MM.1S (cell line): ENCODE data around the gene MTREX.
A peak's percentile ranks its signal among the peaks of the same experiment; 100 is the strongest.

ENCODE experiments used
- DNase-seq: peaks from one replicate; pipeline ENCODE4 v3.0.0-alpha.2; 2015
- H2AFZ ChIP-seq: fragments of 300-600 bp; sonication (generic); 2 replicates; pipeline ENCODE4 v1.6.0; 2016; ENCODE audit warnings: antibody characterized with exemption, low read length
- H3F3A ChIP-seq: fragments of 300-600 bp; sonication (generic); 2 replicates; pipeline ENCODE4 v1.6.1; 2016; ENCODE audit warnings: mild to moderate bottlenecking, antibody characterized with exemption, low read length, moderate library complexity, mixed read lengths; ENCODE audit not compliant: insufficient read depth
- H3K27ac ChIP-seq: fragments of 300-600 bp; sonication (generic); 2 replicates; pipeline ENCODE4 v1.5.1; 2016; ENCODE audit warnings: mild to moderate bottlenecking, low read length
- H3K27me3 ChIP-seq: fragments of 300-600 bp; sonication (generic); replicated peaks from 2 replicates; pipeline ENCODE4 v1.6.0; 2016; ENCODE audit warnings: low read length; ENCODE audit not compliant: insufficient read depth
- H3K36me3 ChIP-seq: fragments of 300-600 bp; sonication (generic); replicated peaks from 2 replicates; pipeline ENCODE4 v1.6.1; 2016; ENCODE audit warnings: mild to moderate bottlenecking, low read length, mixed read lengths; ENCODE audit not compliant: insufficient read depth
- H3K4me1 ChIP-seq: fragments of 300-600 bp; sonication (generic); 2 replicates; pipeline ENCODE4 v1.6.1; 2016; ENCODE audit warnings: low read length, mixed read lengths
- H3K4me2 ChIP-seq: fragments of 300-600 bp; sonication (generic); 2 replicates; pipeline ENCODE4 v1.6.0; 2016; ENCODE audit warnings: low read depth, low read length
- H3K4me3 ChIP-seq: fragments of 300-600 bp; sonication (generic); 2 replicates; pipeline ENCODE4 v1.5.1; 2016; ENCODE audit warnings: low read length, mixed read lengths
- H3K79me2 ChIP-seq: fragments of 300-600 bp; sonication (generic); 2 replicates; pipeline ENCODE4 v1.6.1; 2016; ENCODE audit warnings: mixed run types, low read length, mixed read lengths
- H3K9ac ChIP-seq: fragments of 300-600 bp; sonication (generic); 2 replicates; pipeline ENCODE4 v1.6.1; 2016; ENCODE audit warnings: low read length, mixed read lengths
- H3K9me2 ChIP-seq: fragments of 300-600 bp; sonication (generic); replicated peaks from 2 replicates; pipeline ENCODE4 v1.6.1; 2016; ENCODE audit warnings: mild to moderate bottlenecking, low read length, mixed read lengths; ENCODE audit not compliant: insufficient read depth
- H3K9me3 ChIP-seq: fragments of 300-600 bp; sonication (generic); replicated peaks from 2 replicates; pipeline ENCODE4 v1.6.1; 2016; ENCODE audit warnings: mild to moderate bottlenecking, low read length, mixed read lengths; ENCODE audit not compliant: insufficient read depth
- H4K20me1 ChIP-seq: fragments of 300-600 bp; sonication (generic); 2 replicates; pipeline ENCODE4 v1.6.1; 2016; ENCODE audit warnings: mild to moderate bottlenecking, low read length, moderate library complexity, mixed read lengths; ENCODE audit not compliant: insufficient read depth
- EZH2 ChIP-seq: fragments of 300-600 bp; sonication (generic); optimal IDR thresholded peaks from 2 replicates; pipeline ENCODE3; 2017; ENCODE audit warnings: low read depth, mild to moderate bottlenecking, antibody characterized with exemption, low read length, mixed read lengths
- EZH2phosphoT487 ChIP-seq: fragments of 300-600 bp; sonication (generic); IDR thresholded peaks from 2 replicates; pipeline ENCODE4 v1.6.1; 2018; ENCODE audit warnings: antibody characterized with exemption, low read length
- TF ChIP-seq, protein P1 (sequence below): fragments of 300-600 bp; sonication (generic); IDR thresholded peaks from 2 replicates; pipeline ENCODE4 v1.5.1; 2016; ENCODE audit warnings: antibody characterized with exemption, low read length, mixed read lengths

The MTREX gene

DNA sequence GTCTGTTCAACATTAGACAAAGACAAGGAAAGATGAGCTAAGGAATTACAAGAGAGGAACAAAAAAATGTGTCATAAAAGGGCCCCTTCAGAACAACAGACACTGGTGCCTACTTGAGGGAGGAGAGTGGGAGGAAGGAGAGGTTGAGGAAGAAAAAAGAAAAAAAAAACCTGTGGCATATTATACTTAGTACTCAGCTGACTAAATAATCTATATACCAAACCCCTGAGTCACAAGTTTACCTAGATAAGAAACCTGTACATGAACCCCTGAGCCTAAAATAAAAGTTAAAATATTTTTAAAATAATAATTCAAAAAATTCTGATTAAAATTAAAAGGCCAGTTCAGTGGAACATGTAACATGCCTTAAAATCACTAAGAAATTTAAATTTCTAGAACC lies 107.3 kb downstream of the MTREX start:
- no peak overlapping the region for H3K27ac ChIP-seq
- no peaks in the 10 kb centered on the region for H3K27me3 ChIP-seq
- peaks cover 6% of the 10 kb centered on the region; the same call in 1 of the 2 replicates for H4K20me1 ChIP-seq
- peaks cover 27% of the 10 kb centered on the region for H3K4me1 ChIP-seq
- no peak overlapping the region for H2AFZ ChIP-seq
- no peak overlapping the region for H3K9ac ChIP-seq
- TF ChIP-seq EZH2, result no peak
- H3K4me3 ChIP-seq, result no peak overlapping the region
- no peaks in the 10 kb centered on the region for H3K9me3 ChIP-seq
- DNase-seq, result no peak
- no peak overlapping the region for H3K4me2 ChIP-seq
- no peaks in the 10 kb centered on the region; the same call in 1 of the 2 replicates for H3K36me3 ChIP-seq
- H3K9me2 ChIP-seq, result no peaks in the 10 kb centered on the region
- no peaks in the 10 kb centered on the region for H3K79me2 ChIP-seq
- H3F3A ChIP-seq, result peaks cover 11% of the 10 kb centered on the region

DNA sequence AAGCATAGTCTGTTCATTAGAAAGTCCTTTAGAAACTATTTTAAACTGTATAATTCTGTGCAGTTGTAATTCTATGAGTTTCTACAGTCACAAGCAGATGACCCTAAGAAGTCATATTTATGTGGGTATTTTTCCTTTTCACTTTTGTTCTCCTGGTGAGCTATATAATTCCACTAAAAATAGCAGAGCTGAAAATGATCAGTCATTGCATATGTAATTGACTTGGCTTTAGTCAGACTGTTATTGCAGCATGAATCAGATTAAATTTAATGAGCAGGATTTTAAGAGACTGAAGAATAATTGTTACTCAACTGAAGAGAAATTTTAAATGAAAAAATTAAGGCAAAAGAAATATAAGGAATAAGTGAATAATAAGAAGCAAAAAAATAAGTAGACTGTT lies 108.5 kb downstream of the MTREX start:
- H3K9me2 ChIP-seq, result no peaks in the 10 kb centered on the region
- H3K79me2 ChIP-seq, result no peaks in the 10 kb centered on the region
- peaks cover 34% of the 10 kb centered on the region for H3K4me1 ChIP-seq
- H3K27ac ChIP-seq, result no peak overlapping the region
- no peaks in the 10 kb centered on the region; the same call in 1 of the 2 replicates for H3K36me3 ChIP-seq
- H4K20me1 ChIP-seq, result peaks cover 6% of the 10 kb centered on the region; the same call in 1 of the 2 replicates
- H2AFZ ChIP-seq, result no peak overlapping the region
- H3F3A ChIP-seq, result peaks cover 22% of the 10 kb centered on the region
- H3K4me2 ChIP-seq, result no peak overlapping the region
- no peak for DNase-seq
- TF ChIP-seq EZH2, result no peak
- TF ChIP-seq, protein P1, sequence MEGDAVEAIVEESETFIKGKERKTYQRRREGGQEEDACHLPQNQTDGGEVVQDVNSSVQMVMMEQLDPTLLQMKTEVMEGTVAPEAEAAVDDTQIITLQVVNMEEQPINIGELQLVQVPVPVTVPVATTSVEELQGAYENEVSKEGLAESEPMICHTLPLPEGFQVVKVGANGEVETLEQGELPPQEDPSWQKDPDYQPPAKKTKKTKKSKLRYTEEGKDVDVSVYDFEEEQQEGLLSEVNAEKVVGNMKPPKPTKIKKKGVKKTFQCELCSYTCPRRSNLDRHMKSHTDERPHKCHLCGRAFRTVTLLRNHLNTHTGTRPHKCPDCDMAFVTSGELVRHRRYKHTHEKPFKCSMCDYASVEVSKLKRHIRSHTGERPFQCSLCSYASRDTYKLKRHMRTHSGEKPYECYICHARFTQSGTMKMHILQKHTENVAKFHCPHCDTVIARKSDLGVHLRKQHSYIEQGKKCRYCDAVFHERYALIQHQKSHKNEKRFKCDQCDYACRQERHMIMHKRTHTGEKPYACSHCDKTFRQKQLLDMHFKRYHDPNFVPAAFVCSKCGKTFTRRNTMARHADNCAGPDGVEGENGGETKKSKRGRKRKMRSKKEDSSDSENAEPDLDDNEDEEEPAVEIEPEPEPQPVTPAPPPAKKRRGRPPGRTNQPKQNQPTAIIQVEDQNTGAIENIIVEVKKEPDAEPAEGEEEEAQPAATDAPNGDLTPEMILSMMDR, result no peak
- TF ChIP-seq EZH2phosphoT487, result no peak
- no peaks in the 10 kb centered on the region for H3K27me3 ChIP-seq
- no peak overlapping the region for H3K9ac ChIP-seq
- H3K4me3 ChIP-seq, result no peak overlapping the region
- H3K9me3 ChIP-seq, result no peaks in the 10 kb centered on the region

DNA sequence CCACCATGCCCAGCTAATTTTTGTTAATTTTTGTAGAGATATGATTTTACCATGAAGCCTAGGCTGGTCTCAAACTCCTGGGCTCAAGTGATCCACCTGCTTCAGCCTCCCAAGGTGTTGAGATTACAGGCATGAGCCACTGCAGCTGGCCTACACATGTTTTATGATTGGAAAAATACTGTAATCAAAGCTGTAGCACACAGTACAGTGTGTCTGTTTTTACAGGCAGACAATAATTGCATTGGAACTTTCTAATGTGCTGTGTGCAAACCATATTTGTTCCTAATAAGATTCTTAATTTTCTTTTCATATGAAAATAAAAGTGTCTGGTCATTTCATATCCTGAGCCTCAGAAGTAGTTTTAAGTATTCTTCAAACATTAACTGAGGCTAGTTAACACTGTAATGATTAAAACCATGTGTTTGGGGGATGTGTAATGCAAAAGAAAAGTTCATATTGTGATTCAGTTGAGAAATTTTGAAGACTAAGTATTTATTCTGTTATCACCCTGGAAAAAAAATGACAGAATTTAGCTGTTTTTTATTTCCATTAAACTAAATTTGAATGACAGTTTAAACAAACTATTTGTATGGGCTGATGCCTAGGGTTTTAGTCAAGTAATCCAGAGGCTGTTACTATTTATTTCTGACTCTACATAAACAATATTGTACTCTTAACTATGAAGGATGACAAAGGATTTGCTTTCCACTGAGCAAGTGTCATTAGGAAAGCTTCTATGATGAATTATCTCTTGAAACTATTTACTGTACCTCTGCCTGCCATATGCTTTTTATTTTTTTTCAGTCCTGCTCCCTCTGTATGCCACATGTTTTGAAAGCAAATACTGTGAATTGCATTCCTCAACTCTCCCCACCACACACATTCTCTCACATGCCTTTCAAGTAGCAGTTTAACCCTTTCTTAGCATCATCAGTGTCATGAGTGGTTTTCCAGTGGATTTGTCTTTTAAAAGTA lies 111.5 kb downstream of the MTREX start:
- H3F3A ChIP-seq, result peaks cover 20% of the 10 kb centered on the region; the same call in 1 of the 2 replicates
- no peak overlapping the region for H3K9ac ChIP-seq
- H3K36me3 ChIP-seq, result peaks cover 9% of the 10 kb centered on the region; the same call in 1 of the 2 replicates
- H3K9me3 ChIP-seq, result no peaks in the 10 kb centered on the region
- H3K9me2 ChIP-seq, result no peaks in the 10 kb centered on the region
- no peak overlapping the region for H3K4me2 ChIP-seq
- no peak overlapping the region for H2AFZ ChIP-seq
- peak; percentile 44 for DNase-seq
- H3K4me1 ChIP-seq, result peaks cover 27% of the 10 kb centered on the region
- no peaks in the 10 kb centered on the region; the same call in 1 of the 2 replicates for H4K20me1 ChIP-seq
- no peaks in the 10 kb centered on the region for H3K27me3 ChIP-seq
- TF ChIP-seq, protein P1, result no peak
- TF ChIP-seq EZH2phosphoT487 (no peak), EZH2 (no peak)
- no peak overlapping the region for H3K27ac ChIP-seq
- peaks cover 8% of the 10 kb centered on the region; the same call in 1 of the 2 replicates for H3K79me2 ChIP-seq
- H3K4me3 ChIP-seq, result no peak overlapping the region
